NCI-H2107 treated with DMSO at 0.1 percent for 48 hours (cell line): ENCODE data around the gene GLI3.

Source experiments
- DNase-seq: peaks from one replicate; lab custom pipeline; 2025; ENCODE audit not compliant: unreplicated experiment; lab: John Stamatoyannopoulos, UW

Gene GLI3

DNA sequence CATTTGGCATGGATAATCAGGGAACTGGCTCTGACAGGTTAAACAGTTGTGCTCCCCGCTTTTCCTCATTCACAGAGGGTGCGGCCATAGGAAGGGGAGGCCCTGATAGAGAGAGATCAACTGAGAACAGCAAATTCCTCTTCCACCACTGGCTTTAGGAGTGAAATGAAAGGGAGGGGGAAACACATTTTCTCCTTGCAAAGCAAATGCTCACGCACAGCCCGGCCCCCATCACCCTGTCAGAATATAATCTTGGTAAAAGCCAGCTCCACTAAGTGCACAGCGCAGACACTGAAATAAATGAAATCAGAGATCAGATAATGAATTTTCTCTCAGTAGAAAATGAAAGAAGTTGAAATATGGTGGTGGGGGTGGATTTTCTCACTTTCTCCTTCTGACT, 187.2 kb downstream of the GLI3 start:
- no peak for DNase-seq

DNA sequence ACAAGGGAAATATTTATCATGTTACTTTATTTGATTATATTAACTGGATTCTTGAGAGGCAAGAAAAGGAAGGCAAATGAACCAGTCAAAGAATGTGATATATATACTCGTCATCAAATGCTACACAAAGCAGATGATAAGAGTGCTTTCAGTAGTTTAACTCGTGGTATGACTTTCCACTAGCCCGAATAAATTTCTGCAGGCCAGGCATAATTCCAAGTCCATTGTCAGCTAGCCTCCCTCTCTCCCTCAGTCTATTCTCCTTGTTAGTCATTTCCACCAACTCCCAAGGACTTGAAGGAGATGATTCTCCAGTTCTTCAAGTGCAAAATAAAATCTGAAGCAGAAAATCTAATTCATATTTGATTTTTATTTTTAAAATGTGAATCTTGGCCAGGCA, 190.5 kb downstream of the GLI3 start:
- no peak for DNase-seq

DNA sequence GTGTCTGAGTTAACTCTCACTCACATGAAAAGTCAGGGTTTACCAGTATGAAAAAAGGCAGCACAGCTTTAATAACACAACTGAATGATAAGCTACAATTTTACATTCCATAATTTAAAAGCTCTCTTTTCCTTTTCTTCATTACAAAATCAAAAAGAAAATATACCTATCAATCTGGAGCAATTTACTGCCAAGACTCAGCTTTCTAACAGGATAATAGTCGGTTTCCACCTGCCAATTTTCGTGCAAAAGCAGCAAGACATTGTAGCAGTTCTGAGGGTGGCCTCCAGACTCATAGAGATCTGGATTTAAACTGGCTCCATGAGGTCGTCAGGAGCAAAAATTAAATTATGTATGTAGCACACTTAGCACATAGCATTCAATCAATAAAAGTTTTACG, 191.0 kb downstream of the GLI3 start:
- no peak for DNase-seq

DNA sequence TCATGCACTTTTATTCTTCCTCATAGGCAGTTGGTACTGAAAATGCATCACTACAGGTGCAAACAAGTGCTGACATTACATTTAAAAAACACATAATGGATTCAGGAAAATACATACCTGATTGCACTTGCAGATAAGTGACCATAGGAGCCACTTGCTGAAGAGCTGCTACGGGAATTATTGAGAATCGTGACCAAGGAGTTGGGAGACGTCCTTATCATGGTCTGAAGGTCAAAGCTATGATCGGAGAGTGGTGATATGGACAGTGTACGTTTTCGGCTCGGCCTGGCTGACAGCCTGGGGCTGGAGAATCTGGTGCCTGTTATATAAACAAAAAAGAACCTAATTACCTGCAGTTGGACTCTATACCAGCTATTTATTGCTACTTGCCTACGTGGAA, 197.1 kb downstream of the GLI3 start:
- no peak for DNase-seq

DNA sequence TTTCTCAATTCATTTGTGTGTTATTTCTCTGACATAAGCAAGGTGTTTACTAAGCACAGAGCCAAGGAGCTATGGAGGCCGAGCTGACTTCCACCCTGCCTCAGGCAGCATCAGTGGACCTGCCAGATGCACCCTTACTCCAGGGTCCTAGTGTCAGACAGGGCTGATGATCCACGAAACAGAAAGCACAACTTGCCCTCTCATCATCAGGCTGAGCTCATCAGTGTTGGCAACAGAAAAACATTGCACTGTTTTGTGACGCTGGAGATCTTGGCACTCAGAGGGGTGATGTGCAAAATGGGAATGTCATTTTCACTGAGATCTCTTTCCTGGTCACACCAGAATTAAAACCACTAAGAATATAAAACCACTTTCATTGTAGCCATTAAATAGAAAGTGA, 201.8 kb downstream of the GLI3 start:
- DNase-seq: no peak

DNA sequence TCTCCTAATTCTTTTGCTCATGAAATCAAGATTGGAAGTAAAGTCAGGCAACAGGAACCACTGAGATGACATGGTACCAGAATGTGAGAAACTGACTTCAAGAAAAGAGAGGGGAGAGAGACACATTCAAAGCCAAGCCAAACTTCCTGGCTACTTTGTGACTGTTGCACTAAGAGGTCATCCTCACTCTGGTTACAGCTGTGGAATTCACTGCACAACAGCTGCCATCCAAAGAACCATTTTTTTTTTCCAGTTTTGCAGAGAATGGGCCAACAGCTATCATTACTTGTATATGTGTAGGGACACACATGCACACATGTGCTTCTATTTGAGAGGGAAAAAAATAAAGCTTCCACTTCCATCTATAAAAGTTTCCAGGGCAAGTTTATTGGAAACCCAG, 203.5 kb downstream of the GLI3 start:
- DNase-seq: no peak

DNA sequence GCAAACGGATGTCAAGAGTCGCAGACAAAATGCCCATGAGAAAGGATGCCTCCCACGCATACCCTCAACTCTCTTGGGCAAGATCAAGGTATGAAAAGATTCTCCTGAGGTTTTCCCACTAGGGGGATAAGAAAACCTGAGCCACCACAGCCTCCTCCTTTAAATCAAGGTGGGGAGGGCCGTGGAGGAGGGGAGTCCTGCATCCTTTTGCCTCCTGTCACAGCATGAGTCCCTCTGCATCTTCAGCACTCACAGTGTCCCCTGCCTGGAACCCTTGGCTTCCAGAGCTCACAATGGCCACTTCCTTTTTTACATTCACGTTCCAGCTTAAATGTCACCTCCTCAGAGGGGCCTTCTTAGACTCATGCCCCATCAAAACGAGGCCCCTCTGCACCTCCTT, 207.6 kb downstream of the GLI3 start:
- no peak for DNase-seq

DNA sequence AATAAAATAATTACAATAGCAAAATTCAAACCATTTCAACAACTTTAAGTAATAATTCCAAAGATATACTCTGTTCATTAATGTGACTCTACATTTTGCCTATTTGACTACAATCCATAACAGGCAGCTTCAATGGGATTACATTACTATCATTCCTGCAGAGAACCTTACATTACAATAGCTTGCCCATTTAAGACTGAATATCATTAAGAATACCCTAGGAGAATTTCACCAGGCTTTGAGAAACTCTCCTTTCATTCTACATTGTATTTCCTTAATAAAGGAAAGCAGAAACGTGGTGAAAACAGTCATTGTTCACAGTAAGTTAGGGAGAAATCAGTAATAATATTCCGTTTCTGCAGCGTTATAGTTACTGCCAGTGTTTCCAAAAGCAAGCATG, 209.5 kb downstream of the GLI3 start:
- DNase-seq: no peak

DNA sequence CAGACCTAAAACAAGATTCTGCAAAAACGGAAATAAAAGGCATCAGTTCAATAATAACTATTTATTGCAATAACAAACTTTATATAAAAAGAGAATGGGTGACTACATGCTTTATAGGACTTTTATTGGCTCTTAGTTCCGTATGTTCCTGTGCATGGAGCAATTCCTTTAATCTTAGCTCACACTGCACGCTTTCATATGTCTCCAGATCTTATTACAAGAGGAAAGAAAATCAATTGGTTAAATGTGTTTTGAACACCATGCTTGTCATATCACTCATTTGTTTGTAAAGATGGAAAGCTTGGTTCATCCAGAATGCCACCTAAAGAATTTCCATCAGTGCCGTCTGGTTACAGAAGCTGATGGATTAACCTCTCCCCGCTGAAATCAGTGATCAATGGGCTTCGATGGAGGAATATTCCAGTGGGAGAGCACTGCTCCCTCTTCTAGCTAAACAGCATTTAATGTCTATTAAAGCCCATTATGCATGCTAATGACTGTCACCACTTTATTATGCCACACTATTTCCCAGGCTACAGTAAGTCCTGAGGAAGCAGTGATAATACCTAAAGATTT, 210.3 kb downstream of the GLI3 start:
- DNase-seq: no peak

DNA sequence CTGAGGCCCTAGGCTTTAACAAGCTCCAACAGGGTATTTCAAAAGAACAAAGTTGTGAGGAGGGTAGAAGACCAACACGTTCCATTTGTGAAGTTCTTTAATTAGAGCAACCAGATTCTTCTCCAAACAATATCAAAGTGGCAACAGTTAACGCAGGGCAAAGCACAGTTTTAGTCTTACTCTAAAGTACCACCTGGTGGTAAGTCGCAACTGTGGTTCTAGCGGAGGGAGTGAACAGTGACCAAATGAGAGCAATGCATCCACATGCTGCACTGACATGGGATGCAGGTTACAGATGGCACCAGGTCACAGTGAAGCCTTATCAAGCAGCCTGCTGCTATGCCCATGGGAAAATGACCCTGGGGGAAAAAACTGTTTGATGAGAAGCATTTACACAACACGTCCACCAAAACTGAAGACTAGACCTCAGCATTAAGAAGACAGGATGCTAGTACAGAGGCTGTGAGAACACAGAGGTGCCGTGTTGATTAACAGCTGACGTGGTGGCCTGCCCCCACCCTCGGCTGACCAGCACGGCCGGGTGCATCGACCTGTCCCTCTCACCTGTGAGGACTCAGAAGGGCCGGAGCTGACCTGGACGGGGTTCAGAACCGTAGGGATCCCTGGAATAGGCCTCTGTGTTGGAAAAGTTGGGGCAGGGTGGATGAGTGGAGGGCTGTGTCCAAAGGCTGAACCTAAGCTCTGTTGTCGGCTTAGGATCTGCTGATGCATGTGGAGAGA, 211.2 kb downstream of the GLI3 start:
- no peak for DNase-seq

DNA sequence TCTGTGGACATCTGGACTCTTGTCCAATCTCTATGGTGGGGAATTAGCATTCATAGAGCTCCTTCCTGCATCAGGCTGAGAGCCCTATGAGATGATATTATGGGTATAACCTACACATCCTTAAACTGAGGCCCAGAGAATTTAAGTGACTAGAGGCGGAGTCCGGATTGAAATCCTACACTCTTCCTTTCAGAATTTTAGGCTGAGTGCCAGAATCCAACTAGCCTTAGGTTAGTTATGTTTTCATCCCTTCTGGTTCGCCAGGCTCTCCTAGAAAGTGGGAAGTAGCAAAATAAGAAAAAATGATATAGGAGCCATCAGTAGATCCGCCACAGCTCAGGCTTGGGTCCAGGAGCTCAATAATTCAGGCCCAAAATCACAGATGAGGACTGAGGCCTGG, 212.5 kb downstream of the GLI3 start:
- DNase-seq: no peak

DNA sequence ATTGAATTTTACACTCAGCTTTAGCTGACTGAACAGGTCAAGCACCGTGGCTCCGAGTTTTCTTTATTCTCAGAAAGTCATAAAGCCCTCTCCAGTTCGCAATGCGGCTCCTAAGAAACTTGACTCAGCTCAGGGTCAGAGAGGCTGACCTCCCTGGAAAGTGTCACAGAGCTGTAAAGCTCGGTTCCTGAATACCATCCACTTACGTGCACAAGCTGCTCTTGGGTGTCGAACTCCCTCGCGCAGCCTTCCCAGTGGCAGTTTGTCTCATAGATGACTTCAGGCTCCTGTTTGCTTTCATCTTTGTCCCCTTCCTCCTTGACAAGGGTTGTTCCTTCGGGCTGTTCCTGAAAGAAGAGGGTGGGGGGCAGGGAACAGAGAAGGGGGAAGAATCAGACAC, 213.7 kb downstream of the GLI3 start:
- DNase-seq: no peak

DNA sequence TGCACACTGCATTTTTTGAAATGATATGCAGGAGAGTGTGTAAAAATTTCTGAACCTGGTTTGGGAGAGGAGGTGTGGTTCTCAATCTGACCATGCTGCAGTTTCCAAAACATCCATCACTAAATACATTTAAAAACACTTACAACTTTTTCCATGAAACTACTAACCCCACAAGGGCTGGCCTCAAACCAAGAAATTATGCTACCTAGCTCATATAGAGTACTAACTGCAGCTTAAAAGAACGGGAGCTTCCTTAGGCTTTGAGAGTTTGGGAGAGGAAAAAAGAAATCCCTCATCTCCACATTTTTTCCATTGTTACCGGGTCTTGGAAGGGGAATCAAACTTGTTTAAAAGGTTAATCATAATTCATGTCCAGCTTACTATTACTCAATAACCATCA, 214.2 kb downstream of the GLI3 start:
- DNase-seq: no peak

DNA sequence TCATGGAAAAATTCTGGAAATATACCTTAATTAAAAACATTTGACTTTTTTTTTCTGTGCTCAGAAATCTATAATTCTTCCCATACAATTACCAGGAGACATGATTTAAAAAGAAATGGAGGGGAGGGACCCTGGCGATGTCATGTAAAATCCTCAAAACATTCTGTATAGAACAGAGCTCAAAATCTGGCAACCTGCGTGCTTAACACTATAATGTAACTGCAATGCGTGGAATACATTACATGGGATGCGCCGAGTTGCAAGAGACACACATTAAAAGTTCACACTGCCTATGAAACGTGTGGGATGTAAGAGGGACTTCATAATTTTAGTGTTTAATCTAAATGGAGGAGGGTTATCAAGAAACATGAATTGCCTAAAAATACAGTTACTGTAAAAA, 215.0 kb downstream of the GLI3 start:
- no peak for DNase-seq

DNA sequence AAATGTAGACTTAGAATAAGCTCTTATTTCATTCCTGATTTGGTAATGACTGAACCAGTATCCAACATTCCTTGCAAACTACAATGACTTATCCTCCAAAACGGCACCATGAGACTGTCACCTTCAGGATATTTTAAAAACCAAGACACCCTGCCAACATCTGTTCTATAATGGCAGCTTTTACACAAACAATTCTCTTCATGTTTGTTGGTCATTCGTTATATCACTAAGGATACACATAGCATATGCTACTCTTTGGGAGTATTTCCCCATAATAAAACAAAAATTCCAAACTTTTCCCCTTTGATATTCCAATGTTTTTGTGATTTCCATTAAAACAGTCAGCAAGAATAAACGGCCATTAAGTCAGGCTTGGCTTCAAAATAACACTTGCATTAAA, 215.4 kb downstream of the GLI3 start:
- DNase-seq: no peak

DNA sequence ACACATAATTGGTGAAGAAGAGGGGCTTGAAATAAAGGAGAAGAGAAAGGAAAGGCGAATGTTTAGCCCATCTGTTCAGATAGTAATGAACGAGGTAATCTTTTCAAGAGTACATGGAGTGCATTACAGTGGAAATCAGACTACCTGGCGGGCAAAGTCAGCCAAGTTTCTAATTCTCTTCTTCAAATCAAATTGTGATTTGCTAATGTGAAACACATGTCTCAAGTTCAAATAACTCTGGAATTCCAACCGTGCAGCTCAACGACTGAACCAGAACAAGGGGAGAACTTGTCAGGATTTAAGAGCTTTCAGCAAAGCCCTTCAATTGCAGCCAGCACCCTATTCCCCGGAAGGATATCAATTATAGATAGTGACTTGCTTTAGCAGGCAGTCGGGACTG, 216.9 kb downstream of the GLI3 start:
- no peak for DNase-seq

DNA sequence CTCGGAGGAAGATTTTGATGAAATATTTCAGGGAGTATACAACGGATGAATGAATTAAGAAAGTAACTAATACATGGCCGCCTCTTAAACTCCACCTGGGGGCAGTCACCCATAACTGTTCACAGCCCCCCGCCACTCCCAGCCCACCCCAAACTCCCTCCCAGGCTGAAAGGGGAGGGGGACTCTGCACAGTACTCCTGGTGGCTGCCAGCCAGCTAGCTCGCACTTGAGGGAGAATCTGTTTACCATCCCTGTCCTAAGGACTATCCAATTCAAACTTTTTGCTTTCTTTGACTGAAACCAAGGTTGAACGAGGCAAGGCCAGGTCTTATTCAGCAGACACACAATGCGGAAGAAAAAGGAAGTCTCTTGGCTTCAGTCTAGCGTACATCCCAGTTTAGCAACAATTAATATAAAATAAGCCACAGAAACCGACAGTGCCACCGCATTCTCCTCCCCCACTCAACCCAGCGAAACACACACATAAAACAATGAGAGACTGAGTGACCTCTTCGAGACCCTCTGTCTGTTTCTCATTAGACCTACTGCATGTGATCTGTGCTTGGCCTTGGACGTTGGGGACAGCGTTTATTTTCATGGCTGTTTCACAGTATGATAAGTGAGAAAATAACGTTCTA, 219.5 kb downstream of the GLI3 start:
- DNase-seq: no peak

DNA sequence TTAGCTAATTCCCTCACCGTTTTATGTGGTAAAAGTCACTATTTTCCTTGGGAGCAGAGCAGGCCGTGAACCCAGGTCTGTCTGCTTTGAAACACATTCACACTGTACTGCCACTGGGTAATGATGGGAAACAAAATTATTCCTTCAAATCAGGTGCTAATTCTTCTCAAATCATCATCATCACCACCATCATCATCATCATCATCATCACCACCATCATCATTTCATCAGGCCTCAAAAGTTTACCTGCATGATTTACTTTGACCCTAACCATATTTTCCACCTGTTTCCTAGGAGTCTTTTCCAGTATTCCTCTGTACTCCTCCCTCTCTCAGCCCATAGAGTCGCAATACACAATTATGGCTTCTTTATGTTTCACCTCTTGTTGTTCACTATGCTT, 220.5 kb downstream of the GLI3 start:
- DNase-seq: no peak

DNA sequence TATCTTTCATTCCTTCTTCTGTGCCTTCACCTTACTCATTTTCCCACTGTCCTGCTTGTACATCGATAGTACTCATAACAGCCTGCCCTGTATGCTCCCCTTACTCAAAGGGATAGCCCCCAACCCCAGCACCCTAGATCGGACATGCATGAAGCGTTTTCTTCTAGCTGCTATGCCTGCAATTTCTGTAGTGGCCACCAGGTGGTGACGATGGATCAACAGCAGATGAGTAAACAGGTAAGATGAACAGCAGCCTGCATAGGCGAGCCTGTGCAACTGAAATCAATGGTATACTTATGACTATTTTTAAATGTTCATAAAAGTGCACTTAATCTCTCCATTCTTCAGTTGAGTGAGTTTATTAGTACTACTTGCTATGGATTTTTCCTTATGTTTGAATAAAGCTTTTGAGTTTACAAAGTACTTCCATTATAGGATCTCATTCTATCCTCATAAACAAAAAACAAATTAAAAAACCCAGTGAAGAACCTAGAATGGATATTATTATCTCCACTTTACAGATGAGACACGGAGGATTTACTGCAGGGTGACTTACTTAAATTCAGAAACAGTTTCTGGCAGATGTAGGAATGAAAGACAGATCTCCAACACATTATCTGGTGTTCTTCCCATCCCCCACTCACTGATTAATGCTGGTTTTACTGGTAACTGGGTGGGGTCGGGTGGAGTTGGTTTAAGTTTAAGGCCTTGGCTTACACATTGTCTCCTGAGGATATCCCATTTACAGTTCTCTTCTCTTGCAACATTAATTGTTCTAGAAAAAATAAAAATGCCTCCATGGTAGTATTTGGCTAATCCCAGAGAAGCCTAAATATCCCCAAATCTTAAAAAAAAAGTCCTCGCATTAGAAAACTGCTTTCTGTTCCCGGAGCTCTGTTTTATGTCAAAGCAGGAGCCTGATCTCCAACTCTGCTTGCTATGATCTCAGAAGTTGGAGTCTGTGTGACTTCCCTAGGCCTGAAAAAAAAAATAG, 222.1 kb downstream of the GLI3 start:
- peak; percentile 4 for DNase-seq

DNA sequence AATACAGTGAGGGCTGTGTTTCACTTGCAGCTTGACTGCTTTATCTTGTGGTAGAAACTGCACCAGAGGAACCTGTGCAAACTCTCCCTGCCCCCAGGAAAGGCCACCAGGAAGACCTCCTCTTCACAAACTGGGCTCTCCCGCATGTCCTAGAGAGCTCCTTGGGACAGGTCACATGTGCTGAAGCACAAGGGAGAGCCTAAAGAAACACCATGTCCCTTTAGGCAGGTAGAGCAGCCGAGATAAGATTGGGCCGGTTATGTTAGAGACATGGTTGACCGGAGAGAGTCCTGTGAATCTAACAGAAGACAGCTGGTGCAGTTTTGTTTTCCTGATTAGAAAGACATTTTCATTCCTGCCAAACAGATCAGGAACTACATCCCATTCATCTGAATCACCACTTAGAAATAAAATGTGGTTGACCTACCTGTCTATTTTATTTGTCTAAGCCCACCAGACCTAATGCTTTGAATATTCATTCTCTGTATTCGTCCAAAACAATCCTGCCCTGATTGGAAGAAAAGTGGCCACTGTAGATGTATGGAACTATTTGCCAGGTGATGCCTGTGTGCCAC, 224.1 kb downstream of the GLI3 start:
- DNase-seq: no peak

DNA sequence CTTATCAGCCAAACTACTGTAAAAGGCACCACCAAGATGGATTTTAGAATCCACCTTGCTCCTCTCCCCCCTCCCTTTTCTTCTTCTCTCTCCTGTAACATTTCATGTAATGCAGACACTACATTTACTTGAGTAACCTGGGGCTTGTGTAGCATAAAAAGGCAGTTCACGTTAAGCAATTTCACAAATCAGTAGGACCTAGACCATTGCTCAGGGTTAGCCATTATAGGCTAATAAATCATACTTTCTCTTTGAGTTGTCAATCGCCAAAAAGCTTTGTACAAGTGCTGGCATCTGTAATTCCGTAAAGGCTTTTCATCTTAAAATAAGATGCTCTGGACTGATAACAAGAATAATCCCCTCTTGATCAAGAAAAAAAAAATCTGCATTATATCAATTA, 224.7 kb downstream of the GLI3 start:
- DNase-seq: no peak
